Smooth muscle cell (in vitro differentiated cells): ENCODE results near the gene SPATA31A6. TPM values are rescaled to one million over a fixed set of nuclear protein-coding genes. Genes with fewer than 3 reads are reported as not detected.
"Not testable (repeated sequence)": the region's sequence is repeated elsewhere in the genome, so short reads cannot be mapped to it uniquely, and the experiment has no call there.

Experiments used
- DNase-seq: peaks from one replicate; lab custom pipeline; 2025; ENCODE audit not compliant: unreplicated experiment; lab: John Stamatoyannopoulos, UW
- H2AFZ ChIP-seq: fragments of 200-600 bp; sonication (generic); 2 replicates; pipeline ENCODE4 v1.6.0; 2016; ENCODE audit warnings: antibody characterized with exemption, low read depth, mild to moderate bottlenecking
- H3F3A ChIP-seq: fragments of 200-600 bp; sonication (generic); 2 replicates; pipeline ENCODE4 v1.6.0; 2017; ENCODE audit warnings: antibody characterized with exemption, low read depth
- H3K27ac ChIP-seq: fragments of 200-600 bp; sonication (generic); 2 replicates; pipeline ENCODE4 v1.5.1; 2016; ENCODE audit warnings: low read depth, mild to moderate bottlenecking
- H3K27me3 ChIP-seq: fragments of 200-600 bp; sonication (generic); 2 replicates; pipeline ENCODE4 v1.6.1; 2016; ENCODE audit warnings: low read depth, mild to moderate bottlenecking
- H3K36me3 ChIP-seq: fragments of 200-600 bp; sonication (generic); 2 replicates; pipeline ENCODE4 v1.5.1; 2016; ENCODE audit warnings: low read depth
- H3K4me1 ChIP-seq: fragments of 200-600 bp; sonication (generic); 2 replicates; pipeline ENCODE4 v1.5.1; 2016; ENCODE audit warnings: low read depth
- H3K4me2 ChIP-seq: fragments of 200-600 bp; sonication (generic); 2 replicates; pipeline ENCODE4 v1.6.0; 2016; ENCODE audit warnings: mild to moderate bottlenecking
- H3K4me3 ChIP-seq: fragments of 200-600 bp; sonication (generic); 2 replicates; pipeline ENCODE4 v1.5.1; 2016; ENCODE audit warnings: mild to moderate bottlenecking
- H3K79me2 ChIP-seq: fragments of 200-600 bp; sonication (generic); 2 replicates; pipeline ENCODE4 v1.6.0; 2016; ENCODE audit warnings: low read depth, mild to moderate bottlenecking
- H3K9ac ChIP-seq: fragments of 200-600 bp; sonication (generic); 2 replicates; pipeline ENCODE4 v1.6.0; 2016; ENCODE audit warnings: low read depth
- H3K9me3 ChIP-seq: fragments of 200-600 bp; sonication (generic); replicated peaks from 2 replicates; pipeline ENCODE4 v1.5.1; 2016; ENCODE audit warnings: low read depth
- H4K20me1 ChIP-seq: fragments of 200-600 bp; sonication (generic); 2 replicates; pipeline ENCODE4 v1.6.0; 2016; ENCODE audit warnings: low read depth
- WGBS: methylation state at CpG from one replicate; pipeline ENCODE4 v1.1.7; 2016; ENCODE audit warnings: low lambda C conversion rate; 5-methylcytosine and 5-hydroxymethylcytosine counted together
- polyA plus RNA-seq: library from polyadenylated mRNA; unstranded; fragments of >200 nt; fragmentation: Nextera tagmentation; extraction: Ambion mirVana; gene quantifications from 2 replicates; pipeline ENCODE4 v1.2.1, GENCODE V29; 2016
- small RNA-seq: library from RNA; depleted of rRNA; stranded (forward); fragments of <200 nt; gene quantifications from one replicate; pipeline ENCODE3, GENCODE V24; 2014
- total RNA-seq: library from RNA; depleted of rRNA; stranded (reverse); fragments of >200 nt; gene quantifications from 2 replicates; pipeline ENCODE4 v1.2.3, GENCODE V29; 2014

Gene SPATA31A6
- total and polyA plus RNA-seq, 2 experiments from 2014 or later, result not detected

- not testable (repeated sequence) for H3K79me2 ChIP-seq, H3K27me3 ChIP-seq, H3K27ac ChIP-seq, H3K36me3 ChIP-seq, H3K4me2 ChIP-seq, H4K20me1 ChIP-seq, H2AFZ ChIP-seq, H3F3A ChIP-seq, DNase-seq, H3K9me3 ChIP-seq, H3K4me3 ChIP-seq, H3K9ac ChIP-seq, H3K4me1 ChIP-seq
- WGBS, result 92% methylated on average over 2 of the region's 3 CpGs
Measured at GRCh38 chr9:42237381-42237780, 53.9 kb downstream of the SPATA31A6 start.

GRCh38 chr9:42238862-42239261, 55.4 kb downstream of the SPATA31A6 start:
- H3K4me2 ChIP-seq, H3K4me1 ChIP-seq, H3F3A ChIP-seq, H3K79me2 ChIP-seq, H4K20me1 ChIP-seq, H3K4me3 ChIP-seq, H3K9me3 ChIP-seq, DNase-seq, H3K27me3 ChIP-seq, H3K9ac ChIP-seq, H3K27ac ChIP-seq, H3K36me3 ChIP-seq, H2AFZ ChIP-seq: not testable (repeated sequence)
- 86% methylated on average over 2 of the region's 2 CpGs for WGBS

Small RNA genes lying within 50 kb of the gene (small RNA-seq; reads per million reads assigned to genes)
- gene AL445584.3, result not detected

Other genes with a start within 250 kb of the SPATA31A6 start
- 2.3 and 2.4 TPM in 2 replicates for gene CNTNAP3B, start 54.2 kb upstream of the SPATA31A6 start, total RNA-seq
- gene CNTNAP3B, start 54.2 kb upstream of the SPATA31A6 start, polyA plus RNA-seq, result 2.5 TPM in 1 of 2 replicates, not detected in the other